GM18867 (cell line): ENCODE measurements around the gene DOK6.

Experiments
- ATAC-seq: cut with Tn5 transposase; IDR thresholded peaks from one replicate; pipeline ENCODE4 v1.9.1; 2021; ENCODE audit warnings: mild to moderate bottlenecking, moderate library complexity; ENCODE audit not compliant: unreplicated experiment

DOK6 gene

DNA sequence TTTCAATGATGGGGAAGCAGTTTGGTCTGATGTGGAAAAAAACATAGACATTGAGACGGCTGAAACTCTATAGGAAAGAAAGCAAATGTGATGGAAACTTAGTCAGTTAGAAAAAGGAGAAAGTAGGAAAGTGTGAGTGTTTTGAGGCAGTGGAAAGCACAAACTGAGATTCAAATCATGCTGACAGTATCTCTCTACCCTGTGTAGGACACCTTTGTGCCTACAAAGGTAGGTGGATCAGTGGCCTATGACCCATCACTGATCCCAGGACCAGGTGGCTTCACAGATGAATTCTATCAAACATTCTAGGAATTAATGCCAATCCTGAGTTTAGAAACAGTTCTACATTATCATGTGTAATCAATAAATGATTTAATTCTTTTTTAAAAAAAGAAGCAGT lies 489.9 kb downstream of the DOK6 start:
- no peak for ATAC-seq

DNA sequence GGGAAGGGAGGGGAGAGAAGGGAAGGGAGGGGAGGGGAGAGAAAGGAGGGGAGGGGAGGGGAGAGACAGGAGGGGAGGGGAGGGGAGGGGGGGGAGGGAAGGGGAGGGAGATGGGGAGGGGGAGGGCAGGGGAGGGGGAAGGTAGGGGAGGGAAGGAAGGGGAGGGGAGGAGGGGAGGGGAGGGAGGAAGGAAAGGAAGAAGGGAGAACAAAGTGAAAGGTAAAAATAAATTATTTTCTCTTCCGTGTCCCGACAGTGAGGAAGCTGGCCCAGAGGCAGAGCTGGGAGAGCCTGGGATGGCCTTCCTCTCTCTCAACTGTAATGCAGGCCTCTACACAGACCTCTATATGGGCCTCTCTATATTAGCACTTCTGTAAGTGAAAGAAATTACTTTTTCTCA lies 493.8 kb downstream of the DOK6 start:
- ATAC-seq, result no peak

DNA sequence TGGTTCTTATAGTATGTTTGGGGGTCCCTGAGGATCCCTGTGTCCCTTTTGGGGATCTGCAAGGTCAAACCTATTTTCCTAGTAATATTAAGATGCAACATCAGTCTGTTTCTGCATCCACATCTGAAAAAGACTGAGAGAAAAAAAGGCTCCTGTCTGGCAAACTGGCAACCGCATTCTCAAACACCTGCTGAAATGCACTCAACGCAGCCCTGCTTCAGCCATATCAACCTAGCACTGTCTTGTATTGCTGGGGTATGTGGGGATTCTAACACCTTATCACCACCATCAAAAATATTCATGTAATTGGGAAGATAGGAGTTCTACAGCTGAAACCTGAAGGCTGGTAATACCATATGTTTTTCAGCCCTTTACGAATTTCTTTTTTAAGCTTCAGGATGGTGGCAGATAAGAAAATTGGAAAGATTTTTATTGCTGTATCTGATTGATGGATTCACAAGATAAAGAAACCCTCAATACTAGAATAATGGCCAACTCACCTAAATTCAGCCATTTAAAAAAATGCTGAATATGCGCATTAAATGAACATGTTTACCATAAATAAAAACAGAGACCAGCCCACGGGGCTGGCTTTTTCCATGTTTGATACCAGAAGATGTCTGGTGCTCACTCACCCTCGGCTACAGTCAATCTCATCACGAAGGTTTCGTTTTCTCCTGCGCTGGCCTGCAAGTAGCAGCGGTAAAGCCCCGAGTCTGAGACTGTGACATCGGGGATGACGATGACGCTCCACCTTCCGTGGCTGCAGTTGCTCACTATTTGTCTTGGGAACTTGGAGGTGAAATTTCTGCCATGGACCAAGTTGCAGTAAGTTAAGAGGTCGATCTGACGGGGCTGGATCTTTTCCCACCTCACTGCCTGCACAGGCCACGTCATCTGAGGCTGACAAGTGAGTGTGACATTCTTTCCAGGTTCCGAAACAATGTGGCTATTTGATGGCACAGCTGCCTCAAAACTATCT lies 494.7 kb downstream of the DOK6 start:
- ATAC-seq, result no peak

DNA sequence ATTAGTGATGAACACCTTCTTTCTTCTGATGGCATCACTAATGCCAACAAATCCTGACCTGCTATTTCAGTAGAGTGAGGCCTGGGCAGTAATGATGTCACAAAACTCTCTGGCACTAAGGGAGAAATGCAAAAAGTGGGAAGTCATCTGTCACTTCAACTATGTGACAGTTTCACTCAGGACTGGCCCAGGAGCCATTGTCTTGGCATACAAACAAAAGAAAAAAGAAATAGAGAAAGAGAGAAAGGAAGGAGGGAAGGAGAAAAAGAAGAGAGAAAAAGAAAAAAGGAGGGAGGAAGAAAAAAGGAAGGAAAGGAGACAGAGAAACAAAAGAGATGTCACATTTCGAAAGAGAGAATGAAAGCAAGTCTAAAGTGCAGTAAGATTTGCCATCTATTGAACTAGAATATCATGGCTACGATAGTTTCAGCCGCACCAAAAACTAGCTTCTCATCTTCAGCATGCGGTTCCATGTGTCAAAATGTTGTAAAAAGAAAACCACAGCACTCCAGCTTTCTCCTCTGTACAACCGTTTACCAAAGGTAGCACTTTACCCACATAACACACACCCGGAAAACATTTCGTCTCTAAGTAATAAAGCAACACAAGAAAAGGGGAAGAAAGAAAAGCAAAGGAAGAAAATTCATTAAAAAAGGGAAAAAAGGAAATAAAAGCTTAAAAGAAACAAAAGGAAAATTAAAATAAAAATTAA lies 496.9 kb downstream of the DOK6 start:
- peak; percentile 58 for ATAC-seq

DNA sequence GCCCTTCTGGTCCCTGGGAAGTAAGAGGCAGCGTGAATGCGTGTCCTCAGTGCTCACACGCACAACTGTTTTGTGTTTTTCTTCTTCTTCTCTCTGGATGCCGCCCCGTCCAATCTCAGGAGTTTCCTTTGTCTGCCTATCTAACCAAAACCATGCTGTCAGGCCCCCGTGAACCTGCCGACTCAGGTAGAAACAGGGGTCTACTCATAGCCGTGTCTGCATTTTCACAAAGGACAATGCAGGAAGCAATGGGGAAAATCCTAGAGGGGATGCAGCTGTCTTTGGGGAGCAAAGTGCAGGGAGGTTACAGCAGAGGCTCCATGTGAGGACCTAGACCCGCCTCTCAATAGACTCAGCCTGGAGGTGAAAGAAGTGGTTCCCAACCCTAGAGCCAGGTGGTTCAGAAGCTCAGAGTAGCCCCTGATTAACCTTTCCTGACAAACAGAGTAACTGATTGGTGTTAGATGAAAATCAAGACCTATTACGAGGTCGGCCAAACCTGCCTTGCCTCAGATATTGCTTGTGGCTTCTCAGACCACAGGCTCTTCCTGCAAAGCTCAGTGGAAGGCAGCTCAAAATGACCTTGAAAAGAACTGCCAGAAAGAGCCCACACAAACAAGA lies 497.7 kb downstream of the DOK6 start:
- ATAC-seq, result peak; percentile 30
